CD14-positive monocyte (primary cell): ENCODE results near the gene NKAIN4. TPM values are rescaled to one million over a fixed set of nuclear protein-coding genes. Genes with fewer than 3 reads are reported as not detected.

ENCODE experiments used
- DNase-seq, 3 donors: peaks; one replicate each; pipeline ENCODE4 v3.0.0-alpha.2; 2011 to 2022
- H2AFZ ChIP-seq: 2 replicates; pipeline ENCODE4 v1.6.0; 2012; ENCODE audit warnings: mild to moderate bottlenecking, low read depth, low read length, inconsistent platforms; ENCODE audit not compliant: insufficient read depth, poor library complexity, severe bottlenecking
- H3K27ac ChIP-seq, 2 donors: 1 replicate in 1 of 2; 2 replicates in 1 of 2; pipeline ENCODE4 v1.5.1; 2012 to 2013; ENCODE audit warnings: low read length in 2 of 2, control low read depth in 1 of 2, inconsistent platforms in 1 of 2, low read depth in 1 of 2, mild to moderate bottlenecking in 1 of 2
- H3K27me3 ChIP-seq, 2 donors: one replicate each; pipeline versions ENCODE4 v1.6.0 to v1.6.1; 2011 to 2013; ENCODE audit warnings: low read length in 2 of 2; ENCODE audit not compliant: control insufficient read depth in 2 of 2, insufficient read depth in 2 of 2
- H3K36me3 ChIP-seq, 2 donors: replicated peaks in 1 of 2; 1 replicate in 1 of 2; 2 replicates in 1 of 2; pipeline versions ENCODE4 v1.5.1 to v1.6.1; 2012 to 2013; ENCODE audit warnings: low read length in 2 of 2, control low read depth in 1 of 2, inconsistent platforms in 1 of 2, mild to moderate bottlenecking in 1 of 2; ENCODE audit not compliant: insufficient read depth in 2 of 2, control insufficient read depth in 1 of 2
- H3K4me1 ChIP-seq, 2 donors: 1 replicate in 1 of 2; 2 replicates in 1 of 2; pipeline versions ENCODE4 v1.5.1 to v1.6.1; 2012 to 2013; ENCODE audit warnings: low read length in 2 of 2, control low read depth in 1 of 2, inconsistent platforms in 1 of 2, mild to moderate bottlenecking in 1 of 2, moderate library complexity in 1 of 2; ENCODE audit not compliant: insufficient read depth in 2 of 2, control insufficient read depth in 1 of 2
- H3K4me2 ChIP-seq: replicated peaks from 2 replicates; pipeline ENCODE3; 2012; ENCODE audit warnings: low read length, moderate library complexity, mild to moderate bottlenecking; ENCODE audit not compliant: poor library complexity, severe bottlenecking; ENCODE audit errors: extremely low read depth
- H3K4me3 ChIP-seq, 3 experiments: fragments of 200-600 bp in 1 of 3; sonication (generic) in 1 of 3; replicated peaks in 1 of 3; 1 replicate in 2 of 3; 2 replicates in 1 of 3; pipeline ENCODE4 v1.5.1; 2011 to 2013; ENCODE audit warnings: low read length in 3 of 3, mild to moderate bottlenecking in 3 of 3, control low read depth in 2 of 3, low read depth in 2 of 3, inconsistent platforms in 1 of 3, moderate library complexity in 1 of 3
- H3K79me2 ChIP-seq: 2 replicates; pipeline ENCODE4 v1.6.0; 2012; ENCODE audit warnings: mild to moderate bottlenecking, control low read depth, inconsistent platforms, low read length, moderate library complexity; ENCODE audit not compliant: insufficient read depth
- H3K9ac ChIP-seq: 2 replicates; pipeline ENCODE4 v1.6.0; 2017; ENCODE audit warnings: low read length, mild to moderate bottlenecking; ENCODE audit not compliant: insufficient read depth, poor library complexity, severe bottlenecking
- H3K9me3 ChIP-seq, 2 donors: replicated peaks in 1 of 2; 1 replicate in 1 of 2; 2 replicates in 1 of 2; pipeline versions ENCODE4 v1.5.1 to v1.6.1; 2012 to 2013; ENCODE audit warnings: low read length in 2 of 2, control low read depth in 1 of 2; ENCODE audit not compliant: control insufficient read depth in 1 of 2, insufficient read depth in 1 of 2
- H4K20me1 ChIP-seq: 2 replicates; pipeline ENCODE4 v1.6.0; 2012; ENCODE audit warnings: mild to moderate bottlenecking, low read length, control low read depth, moderate library complexity; ENCODE audit not compliant: insufficient read depth
- H3K27ac Mint-ChIP-seq, 7 donors: one replicate each; pipeline ENCODE4 v1.8.0; 2020; ENCODE audit warnings: mild to moderate bottlenecking in 7 of 7, mixed read lengths in 7 of 7, moderate library complexity in 6 of 7, inconsistent platforms in 2 of 7
- H3K27me3 Mint-ChIP-seq, 3 donors: one replicate each; pipeline ENCODE4 v1.8.0; 2021 to 2022; ENCODE audit warnings: low read depth in 3 of 3, mild to moderate bottlenecking in 3 of 3, mixed read lengths in 3 of 3, moderate library complexity in 3 of 3, inconsistent platforms in 1 of 3
- H3K36me3 Mint-ChIP-seq, 2 donors: one replicate each; pipeline ENCODE4 v1.8.0; 2020; ENCODE audit warnings: mixed read lengths in 2 of 2, inconsistent platforms in 1 of 2, mild to moderate bottlenecking in 1 of 2
- H3K4me1 Mint-ChIP-seq: one replicate; pipeline ENCODE4 v1.8.0; 2020; ENCODE audit warnings: mild to moderate bottlenecking, mixed read lengths
- H3K4me3 Mint-ChIP-seq, 2 donors: one replicate each; pipeline ENCODE4 v1.8.0; 2020; ENCODE audit warnings: mild to moderate bottlenecking in 2 of 2, mixed read lengths in 2 of 2, moderate library complexity in 1 of 2
- H3K9me3 Mint-ChIP-seq, 7 donors: one replicate each; pipeline ENCODE4 v1.8.0; 2020 to 2022; ENCODE audit warnings: mixed read lengths in 7 of 7, mild to moderate bottlenecking in 6 of 7, moderate library complexity in 6 of 7, inconsistent platforms in 2 of 7
- CTCF ChIP-seq: fragments of 200-600 bp; IDR thresholded peaks from one replicate; pipeline ENCODE4 v1.8.0; 2022; ENCODE audit warnings: antibody characterized with exemption, mild to moderate bottlenecking
- WGBS: methylation state at CpG from one replicate; pipeline ENCODE4 v1.1.5; 2013; ENCODE audit warnings: missing lambda C conversion rate; ENCODE audit not compliant: insufficient coverage; 5-methylcytosine and 5-hydroxymethylcytosine counted together
- intact Hi-C, 2 donors: fragments of 100-400 bp; cut with micrococcal nuclease; formaldehyde crosslinking; loops; one replicate each; pipeline versions ENCODE4 v1.15.0 to v1.15.1; 2023
- polyA plus RNA-seq, 3 donors: library from polyadenylated mRNA; depleted of rRNA in 1 of 3; unstranded in 2 of 3; stranded (reverse) in 1 of 3; fragments of 300-500 nt in 2 of 3; fragments of >200 nt in 1 of 3; fragmentation: Illumina TruSeq in 2 of 3; gene quantifications; 1 replicate in 2 of 3; 2 replicates in 1 of 3; pipeline ENCODE4 v1.2.3, GENCODE V29; 2012 to 2021

The NKAIN4 gene
- polyA plus RNA-seq, 3 donors: not detected

- no peak overlapping the region for H2AFZ ChIP-seq
- 97% methylated on average over 20 of the region's 20 CpGs for WGBS
- no peak overlapping the region for H3K9ac ChIP-seq
- intact Hi-C loops: loop anchor here in 1 of 2 donors (10.0 kb wide), 1 partner anchor 628 kb away; no protein-coding TSS in a partner anchor
- peaks cover 14 to 16% of the 10 kb centered on the region in 2 donors for H3K4me1 ChIP-seq
- H3K4me3 Mint-ChIP-seq: no peak overlapping the region
- peak overlapping the region in 2 of 7 donors; percentile 57 to 58 for H3K27ac Mint-ChIP-seq
- peaks cover 44 to 67% of the 10 kb centered on the region in 2 donors for H3K36me3 Mint-ChIP-seq
- H3K4me2 ChIP-seq: no peak overlapping the region
- peaks cover 0 to 1% of the 10 kb centered on the region in 2 donors for H3K27me3 ChIP-seq
- peaks cover 71% of the 10 kb centered on the region for H4K20me1 ChIP-seq
- no peak for TF ChIP-seq CTCF
- H3K27me3 Mint-ChIP-seq: peaks cover 0 to 2% (median 1%) of the 10 kb centered on the region in 3 donors
- peaks cover 58 to 66% of the 10 kb centered on the region in 2 donors for H3K36me3 ChIP-seq
- peaks cover 48% of the 10 kb centered on the region for H3K79me2 ChIP-seq
- no peaks in the 10 kb centered on the region for H3K9me3 Mint-ChIP-seq
- H3K4me3 ChIP-seq: no peak overlapping the region
- DNase-seq: no peak
- peaks cover 16% of the 10 kb centered on the region for H3K4me1 Mint-ChIP-seq
- no peaks in the 10 kb centered on the region for H3K9me3 ChIP-seq
- H3K27ac ChIP-seq: no peak overlapping the region
Observed at GRCh38 chr20:63276956-63277355, 22.7 kb upstream of the NKAIN4 start.

- peaks cover 41 to 56% of the 10 kb centered on the region in 2 donors for H3K36me3 Mint-ChIP-seq
- WGBS: 98% methylated on average over 16 of the region's 18 CpGs
Observed at GRCh38 chr20:63275825-63276224, 21.6 kb upstream of the NKAIN4 start.

More at GRCh38 chr20:63275825-63276224, 21.6 kb upstream of the NKAIN4 start:
- H3K9ac ChIP-seq: no peak overlapping the region
- peaks cover 68% of the 10 kb centered on the region for H4K20me1 ChIP-seq
- H3K79me2 ChIP-seq: peaks cover 48% of the 10 kb centered on the region
- H3K9me3 ChIP-seq: no peaks in the 10 kb centered on the region
- Mint-ChIP-seq H3K9me3 (no peaks in the 10 kb centered on the region), H3K4me1 (peaks cover 22% of the 10 kb centered on the region), H3K4me3 (no peak overlapping the region), H3K27ac (no peak overlapping the region), H3K27me3 (peaks cover 2 to 10% (median 5%) of the 10 kb centered on the region in 3 donors)
- no peak for DNase-seq
- no peak overlapping the region for H2AFZ ChIP-seq
- no peak overlapping the region for H3K4me3 ChIP-seq
- H3K36me3 ChIP-seq: peaks cover 48 to 55% of the 10 kb centered on the region in 2 donors
- H3K4me1 ChIP-seq: peaks cover 17 to 19% of the 10 kb centered on the region in 2 donors
- H3K27me3 ChIP-seq: peaks cover 0 to 3% of the 10 kb centered on the region in 2 donors
- H3K27ac ChIP-seq: no peak overlapping the region
- no peak overlapping the region for H3K4me2 ChIP-seq
- intact Hi-C loops: loop anchor here in 1 of 2 donors (10.0 kb wide), 1 partner anchor 629 kb away; no protein-coding TSS in a partner anchor
- no peak for TF ChIP-seq CTCF
